IMR-90 (cell line): ENCODE results near the gene SYNPO2L. TPM values are rescaled to one million over a fixed set of nuclear protein-coding genes. Genes with fewer than 3 reads are reported as not detected.

Experiments used
- ATAC-seq: fragments of 200-7000 bp; cut with Tn5 transposase; 2 replicates; pipeline ENCODE4 v1.9.1; 2020; ENCODE audit warnings: low read depth, mild to moderate bottlenecking, moderate library complexity
- BruUV-seq: library from RNA; stranded (reverse); fragments of 400-500 nt; replicated peaks from 2 replicates; lab custom pipeline; 2021; lab: Mats Ljungman, UMichigan
- CTCF ChIA-PET: fragments of 300-600 bp; formaldehyde crosslinking; extraction: SDS; loops from one replicate; lab custom pipeline; 2021; ENCODE audit warnings: antibody characterized with exemption; lab: Yijun Ruan, JAX
- POLR2A ChIA-PET: fragments of 300-600 bp; sonication (Branson Sonifier 250); formaldehyde crosslinking; loops from one replicate; lab custom pipeline; 2022; ENCODE audit warnings: antibody characterized with exemption; ENCODE audit not compliant: unreplicated experiment; lab: Charles Lee
- DNase-seq: peaks from one replicate; pipeline ENCODE4 v3.0.0; 2013
- H2AFZ ChIP-seq: replicated peaks from 2 replicates; pipeline ENCODE3; 2013; ENCODE audit warnings: low read length, mild to moderate bottlenecking; ENCODE audit not compliant: poor library complexity
- H2AK5ac ChIP-seq: 2 replicates; pipeline ENCODE4 v1.6.1; 2013; ENCODE audit warnings: low read depth, low read length, inconsistent platforms
- H2AK9ac ChIP-seq: replicated peaks from 2 replicates; pipeline ENCODE3; 2013; ENCODE audit warnings: mild to moderate bottlenecking, low read depth, low read length, moderate library complexity; ENCODE audit not compliant: poor library complexity
- H2BK120ac ChIP-seq: 2 replicates; pipeline ENCODE4 v1.6.1; 2013; ENCODE audit warnings: low read depth, low read length, inconsistent platforms
- H2BK15ac ChIP-seq: 3 replicates; pipeline ENCODE4 v1.6.1; 2013; ENCODE audit warnings: low read depth, low read length, inconsistent platforms
- H2BK20ac ChIP-seq: 2 replicates; pipeline ENCODE4 v1.6.1; 2013; ENCODE audit warnings: low read depth, mild to moderate bottlenecking, inconsistent platforms, low read length, moderate library complexity
- H2BK5ac ChIP-seq: 2 replicates; pipeline ENCODE4 v1.6.1; 2013; ENCODE audit warnings: mild to moderate bottlenecking, low read depth, low read length, inconsistent platforms; ENCODE audit not compliant: poor library complexity, severe bottlenecking
- H3K14ac ChIP-seq: replicated peaks from 2 replicates; pipeline ENCODE4 v1.6.1; 2013; ENCODE audit warnings: low read depth, low read length, inconsistent platforms
- H3K18ac ChIP-seq: 2 replicates; pipeline ENCODE4 v1.6.1; 2013; ENCODE audit warnings: low read depth, low read length, control low read depth
- H3K23ac ChIP-seq: 2 replicates; pipeline ENCODE4 v1.6.1; 2013; ENCODE audit warnings: low read depth, low read length, inconsistent platforms
- H3K27ac ChIP-seq: 2 replicates; pipeline ENCODE4 v1.5.1; 2013; ENCODE audit warnings: mild to moderate bottlenecking, control low read depth, low read length; ENCODE audit not compliant: insufficient read depth
- H3K27me3 ChIP-seq: 2 replicates; pipeline ENCODE4 v1.6.1; 2013; ENCODE audit warnings: low read length; ENCODE audit not compliant: control insufficient read depth, insufficient read depth
- H3K36me3 ChIP-seq: 2 replicates; pipeline ENCODE4 v1.6.1; 2013; ENCODE audit warnings: low read length, mixed read lengths; ENCODE audit not compliant: control insufficient read depth, insufficient read depth
- H3K4ac ChIP-seq: 2 replicates; pipeline ENCODE4 v1.6.1; 2013; ENCODE audit warnings: low read depth, low read length, inconsistent platforms
- H3K4me1 ChIP-seq: 2 replicates; pipeline ENCODE4 v1.6.1; 2013; ENCODE audit warnings: low read length, mixed read lengths; ENCODE audit not compliant: control insufficient read depth, insufficient read depth
- H3K4me2 ChIP-seq: 2 replicates; pipeline ENCODE4 v1.6.1; 2013; ENCODE audit warnings: low read depth, mild to moderate bottlenecking, control low read depth, low read length, moderate library complexity
- H3K4me3 ChIP-seq: 2 replicates; pipeline ENCODE4 v1.5.1; 2013; ENCODE audit warnings: low read depth, mild to moderate bottlenecking, control low read depth, low read length, moderate library complexity; ENCODE audit not compliant: insufficient read depth
- H3K56ac ChIP-seq: 2 replicates; pipeline ENCODE4 v1.6.1; 2013; ENCODE audit warnings: low read length, inconsistent platforms; ENCODE audit not compliant: insufficient read depth; ENCODE audit errors: extremely low read depth
- H3K79me1 ChIP-seq, 2 experiments: 2 replicates each; pipeline ENCODE4 v1.6.1; 2013; ENCODE audit warnings: low read length in 2 of 2, inconsistent platforms in 1 of 2, low read depth in 1 of 2
- H3K9ac ChIP-seq: 2 replicates; pipeline ENCODE4 v1.6.1; 2013; ENCODE audit warnings: low read depth, low read length, control low read depth
- H3K9me1 ChIP-seq: 2 replicates; pipeline ENCODE4 v1.6.1; 2013; ENCODE audit warnings: low read length, inconsistent platforms; ENCODE audit not compliant: insufficient read depth
- H3K9me3 ChIP-seq: 2 replicates; pipeline ENCODE4 v1.6.1; 2013; ENCODE audit warnings: low read length; ENCODE audit not compliant: control insufficient read depth, insufficient read depth
- H4K20me1 ChIP-seq: 2 replicates; pipeline ENCODE4 v1.6.1; 2013; ENCODE audit warnings: low read length, inconsistent platforms; ENCODE audit not compliant: insufficient read depth
- H4K5ac ChIP-seq: 2 replicates; pipeline ENCODE4 v1.6.1; 2013; ENCODE audit warnings: mild to moderate bottlenecking, low read depth, low read length, control low read depth
- H4K8ac ChIP-seq, 2 experiments: 2 replicates each; pipeline ENCODE4 v1.6.1; 2013; ENCODE audit warnings: low read depth in 2 of 2, low read length in 2 of 2, control low read depth in 1 of 2, inconsistent platforms in 1 of 2
- H4K91ac ChIP-seq: 2 replicates; pipeline ENCODE4 v1.6.1; 2013; ENCODE audit warnings: low read depth, low read length, inconsistent platforms; ENCODE audit not compliant: insufficient read depth
- BHLHE40 ChIP-seq: fragments of 150-350 bp; IDR thresholded peaks from 2 replicates; pipeline ENCODE4 v1.6.1; 2016; ENCODE audit warnings: mild to moderate bottlenecking, low read depth, low read length
- MXI1 ChIP-seq: IDR thresholded peaks from 2 replicates; pipeline ENCODE4 v1.6.1; 2012; ENCODE audit warnings: low read depth, mild to moderate bottlenecking, low read length, moderate library complexity, borderline replicate concordance
- NFE2L2 ChIP-seq: fragments of 150-350 bp; IDR thresholded peaks from 2 replicates; pipeline ENCODE4 v1.6.1; 2016; ENCODE audit warnings: low read depth, mild to moderate bottlenecking, low read length
- SMC3 ChIP-seq: fragments of 150-350 bp; IDR thresholded peaks from 2 replicates; pipeline ENCODE4 v1.6.1; 2016; ENCODE audit warnings: low read depth, mild to moderate bottlenecking, antibody characterized with exemption, low read length, moderate library complexity
- WGBS, 2 experiments: methylation state at CpG; one replicate each; pipeline versions ENCODE4 v1.1.5 to v1.1.7; 2013; ENCODE audit warnings: missing lambda C conversion rate in 2 of 2; ENCODE audit not compliant: insufficient read length in 1 of 2; ENCODE audit errors: extremely low coverage in 2 of 2; 5-methylcytosine and 5-hydroxymethylcytosine counted together
- dilution Hi-C: fragments of 300-500 bp; cut with HindIII; formaldehyde crosslinking; loops from one replicate; pipeline ENCODE4 v1.14.3; 2018; ENCODE audit warnings: low sequenced_read_pairs; ENCODE audit not compliant: unreplicated experiment
- in situ Hi-C: fragments of 300-500 bp; cut with MboI; formaldehyde crosslinking; loops from 3 replicates; pipeline ENCODE4 v1.14.3; 2019; ENCODE audit warnings: low sequenced_read_pairs, inconsistent platforms, mixed read lengths
- intact Hi-C: fragments of 100-400 bp; cut with micrococcal nuclease; formaldehyde crosslinking; loops from 2 replicates; pipeline ENCODE4 v1.10.0; 2022
- polyA plus RNA-seq, 3 experiments: library from polyadenylated mRNA; depleted of rRNA; stranded (reverse); fragments of >200 nt; gene quantifications; 2 replicates each; pipeline ENCODE4 v1.2.3, GENCODE V29; 2012; ENCODE audit warnings: low replicate concordance in 1 of 3
- total RNA-seq: library from RNA; depleted of rRNA; stranded (reverse); fragments of >200 nt; gene quantifications from 2 replicates; pipeline ENCODE4 v1.2.3, GENCODE V29; 2012
- TF ChIP-seq, protein P1 (sequence below): fragments of 150-350 bp; IDR thresholded peaks from 2 replicates; pipeline ENCODE4 v1.6.1; 2016; ENCODE audit warnings: low read depth, mild to moderate bottlenecking, low read length, moderate library complexity, borderline replicate concordance

SYNPO2L gene
- total and polyA plus RNA-seq, 2 of the 4 experiments (the other 2 are of a cell fraction) = 0.18 to 0.62 TPM

DNA sequence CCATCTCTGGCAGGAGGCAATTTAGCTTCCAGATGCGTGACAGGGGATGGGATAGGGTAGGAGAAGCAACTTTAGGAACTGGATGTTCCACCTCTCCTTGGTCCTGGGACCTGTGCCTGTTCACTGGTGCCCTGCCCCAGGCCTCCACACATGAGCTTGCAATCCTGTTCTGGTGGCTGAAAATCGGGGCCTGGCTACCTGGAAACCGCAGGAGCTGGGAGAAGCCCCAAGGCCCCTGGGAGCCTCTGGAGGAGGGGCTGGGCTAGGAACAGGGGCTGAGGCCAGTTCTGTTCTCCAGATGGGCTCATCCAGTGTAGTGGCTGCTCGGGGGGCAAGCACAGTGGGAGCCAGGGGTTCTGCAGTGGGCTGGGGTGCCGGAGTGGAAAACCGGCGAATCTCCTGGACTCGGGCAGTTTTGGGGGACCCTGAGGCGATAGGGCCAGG is 9.2 kb downstream of the SYNPO2L start:
- Histone ChIP-seq H3K36me3 (no peaks in the 10 kb centered on the region), H2AFZ (peak overlapping the region; percentile 35), H3K79me1 (peaks cover 0 to 14% of the 10 kb centered on the region in 2 experiments; a peak in 2 of 4 replicates), H4K5ac (no peak overlapping the region; the same call in 1 of the 2 replicates), H3K4me2 (no peak overlapping the region), H2BK5ac (no peak overlapping the region), H2AK9ac (no peak overlapping the region), H3K9me1 (peaks cover 25% of the 10 kb centered on the region), H3K23ac (no peak overlapping the region), H2BK15ac (0 out of 3 replicates have a peak overlapping the region, but pooled peaks have one; percentile 17), H2AK5ac (peak overlapping the region; percentile 29; the same call in 1 of the 2 replicates), H2BK120ac (0 out of 2 replicates have a peak overlapping the region, but pooled peaks have one; percentile 16), H3K4me3 (no peak overlapping the region), H3K4me1 (peaks cover 23% of the 10 kb centered on the region), H4K91ac (peak overlapping the region; percentile 23; the same call in 1 of the 2 replicates), H4K20me1 (no peaks in the 10 kb centered on the region), H3K14ac (no peak overlapping the region), H3K27ac (no peak overlapping the region), H3K18ac (no peak overlapping the region), H3K9ac (no peak overlapping the region), H3K56ac (no peak overlapping the region), H3K4ac (no peak overlapping the region), H3K9me3 (no peaks in the 10 kb centered on the region), H3K27me3 (no peaks in the 10 kb centered on the region; the same call in 1 of the 2 replicates), H2BK20ac (0 out of 2 replicates have a peak overlapping the region, but pooled peaks have one; percentile 8), H4K8ac (no peak overlapping the region)
- TF ChIP-seq BHLHE40 (no peak), SMC3 (no peak), NFE2L2 (no peak), MXI1 (no peak)
- TF ChIP-seq, protein P1, sequence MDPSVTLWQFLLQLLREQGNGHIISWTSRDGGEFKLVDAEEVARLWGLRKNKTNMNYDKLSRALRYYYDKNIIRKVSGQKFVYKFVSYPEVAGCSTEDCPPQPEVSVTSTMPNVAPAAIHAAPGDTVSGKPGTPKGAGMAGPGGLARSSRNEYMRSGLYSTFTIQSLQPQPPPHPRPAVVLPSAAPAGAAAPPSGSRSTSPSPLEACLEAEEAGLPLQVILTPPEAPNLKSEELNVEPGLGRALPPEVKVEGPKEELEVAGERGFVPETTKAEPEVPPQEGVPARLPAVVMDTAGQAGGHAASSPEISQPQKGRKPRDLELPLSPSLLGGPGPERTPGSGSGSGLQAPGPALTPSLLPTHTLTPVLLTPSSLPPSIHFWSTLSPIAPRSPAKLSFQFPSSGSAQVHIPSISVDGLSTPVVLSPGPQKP = no peak
- DNase-seq = no peak
- dilution Hi-C loops = no loop called here
- ChIA-PET POLR2A (no interaction called here), CTCF (no interaction called here)
- in situ Hi-C loops = loop anchor here (25.0 kb wide), 1 partner anchor 384 kb away; the partner anchor contains the start of gene MRPS16
- intact Hi-C loops = loop anchor here (10.0 kb wide), 1 partner anchor 232 kb away; the partner anchor contains the start of gene ANXA7
- BruUV-seq = no TSS peak
- 94% methylated on average over 3 of the region's 9 CpGs; no CpG with 5 or more reads in 1 of the 2 experiments for WGBS, 2 experiments
- ATAC-seq = no peak
